ENCODE results near the gene TCHH. TPM values are rescaled to one million over a fixed set of nuclear protein-coding genes. Genes with fewer than 3 reads are reported as not detected.

Gene TCHH
- total RNA-seq, 3 donors from 2014 or later: under 0.01 to 3.0 (median 0.15) TPM

DNA sequence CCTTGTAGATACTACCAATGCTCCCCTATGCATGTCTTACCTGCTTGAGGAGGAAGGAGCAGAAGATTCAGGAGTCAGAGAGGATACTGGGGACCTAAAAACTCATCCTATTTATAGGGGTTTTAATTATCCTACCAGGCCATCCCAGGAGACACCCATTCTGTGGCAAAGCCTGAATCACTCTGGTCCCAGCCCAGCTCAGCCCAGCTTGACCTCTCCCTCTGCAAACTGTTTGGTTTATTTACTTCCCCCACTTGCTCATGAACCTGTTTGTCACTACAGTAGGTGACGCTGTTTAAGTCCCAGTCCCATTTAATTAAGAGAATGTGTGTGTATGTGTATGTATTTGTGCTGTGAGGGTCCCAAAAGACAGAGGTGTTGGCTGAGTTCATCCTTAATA is 43.9 kb upstream of the TCHH start, which contains the start of gene RPTN:
Gene RPTN (minus strand): TSS at position 85 of the 400 bp plus-strand sequence. CDS start 1,339 bp downstream, outside the sequence.
- H3K4me1 ChIP-seq: no peaks in the 10 kb centered on the region
- H3K27ac ChIP-seq: no peak within 1 kb of the TSS
- TF ChIP-seq, protein P1, sequence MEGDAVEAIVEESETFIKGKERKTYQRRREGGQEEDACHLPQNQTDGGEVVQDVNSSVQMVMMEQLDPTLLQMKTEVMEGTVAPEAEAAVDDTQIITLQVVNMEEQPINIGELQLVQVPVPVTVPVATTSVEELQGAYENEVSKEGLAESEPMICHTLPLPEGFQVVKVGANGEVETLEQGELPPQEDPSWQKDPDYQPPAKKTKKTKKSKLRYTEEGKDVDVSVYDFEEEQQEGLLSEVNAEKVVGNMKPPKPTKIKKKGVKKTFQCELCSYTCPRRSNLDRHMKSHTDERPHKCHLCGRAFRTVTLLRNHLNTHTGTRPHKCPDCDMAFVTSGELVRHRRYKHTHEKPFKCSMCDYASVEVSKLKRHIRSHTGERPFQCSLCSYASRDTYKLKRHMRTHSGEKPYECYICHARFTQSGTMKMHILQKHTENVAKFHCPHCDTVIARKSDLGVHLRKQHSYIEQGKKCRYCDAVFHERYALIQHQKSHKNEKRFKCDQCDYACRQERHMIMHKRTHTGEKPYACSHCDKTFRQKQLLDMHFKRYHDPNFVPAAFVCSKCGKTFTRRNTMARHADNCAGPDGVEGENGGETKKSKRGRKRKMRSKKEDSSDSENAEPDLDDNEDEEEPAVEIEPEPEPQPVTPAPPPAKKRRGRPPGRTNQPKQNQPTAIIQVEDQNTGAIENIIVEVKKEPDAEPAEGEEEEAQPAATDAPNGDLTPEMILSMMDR (IDR thresholded peaks at IDR 0.05): no peak
- TF ChIP-seq POLR2A (IDR thresholded peaks at IDR 0.05) (no peak), POLR2AphosphoS5 (IDR thresholded peaks at IDR 0.05) (no peak)
- intact Hi-C loops (cut with DNase I; ENCODE audit: low total_unique reads): loop anchor here (2.0 kb wide), 1 partner anchor 24 kb away; no protein-coding TSS in a partner anchor
- no peaks in the 10 kb centered on the region for H3K27me3 ChIP-seq
- no peak within 1 kb of the TSS for H3K4me3 ChIP-seq
- H3K36me3 ChIP-seq: no peaks in the 10 kb centered on the region
- no peaks in the 10 kb centered on the region for H3K9me3 ChIP-seq
- DNase-seq (ENCODE audit: low spot score in 2 of 2): no peak

DNA sequence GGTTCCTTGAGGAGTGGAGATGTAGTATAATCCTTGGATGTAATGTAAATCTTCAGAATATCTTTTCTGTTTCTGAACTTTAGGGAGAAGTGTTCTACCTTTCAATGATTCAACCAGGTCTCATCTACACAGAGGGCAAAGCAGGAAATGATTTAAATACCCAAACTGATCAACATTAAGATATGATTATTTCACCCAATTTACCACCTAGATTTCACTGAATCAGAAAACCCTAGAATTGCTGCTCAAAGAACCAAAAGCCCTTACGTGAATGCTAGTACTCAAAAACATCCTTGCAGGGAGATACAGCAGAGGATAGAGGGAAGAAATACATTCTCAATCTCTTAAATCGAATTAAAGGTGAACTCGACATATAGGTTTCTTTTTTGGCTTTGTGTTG is 38.8 kb upstream of the TCHH start:
- H3K36me3 ChIP-seq: no peaks in the 10 kb centered on the region
- no peak for DNase-seq (ENCODE audit: low spot score in 2 of 2)
- TF ChIP-seq, protein P1 (IDR thresholded peaks at IDR 0.05): no peak
- TF ChIP-seq POLR2AphosphoS5 (IDR thresholded peaks at IDR 0.05) (no peak), POLR2A (IDR thresholded peaks at IDR 0.05) (no peak)
- H3K27me3 ChIP-seq: no peaks in the 10 kb centered on the region
- H3K4me1 ChIP-seq: no peaks in the 10 kb centered on the region
- H3K27ac ChIP-seq: no peak overlapping the region
- H3K4me3 ChIP-seq: no peak overlapping the region
- peaks cover 0 to 4% of the 10 kb centered on the region in 2 donors for H3K9me3 ChIP-seq
- intact Hi-C loops (cut with DNase I; ENCODE audit: low total_unique reads): no loop called here

DNA sequence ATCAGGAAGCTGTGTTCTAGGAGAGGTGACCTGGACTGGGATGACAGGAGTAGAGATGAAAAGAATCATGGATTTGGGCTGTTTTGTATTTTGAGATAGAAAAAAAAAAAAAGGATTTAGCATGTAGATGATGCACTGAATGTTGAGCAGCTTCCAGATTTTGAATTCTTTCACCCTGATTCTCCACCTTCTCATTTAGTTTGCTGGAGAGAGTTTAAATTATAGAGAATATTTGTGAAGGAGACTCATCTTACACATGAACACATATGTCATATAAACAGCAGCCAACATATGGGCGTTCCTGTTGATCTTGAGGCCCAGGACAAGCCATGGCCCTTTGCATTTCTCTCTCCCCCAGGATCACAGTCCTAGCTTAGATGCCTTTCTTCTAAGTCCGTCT is 36.4 kb upstream of the TCHH start:
- no peaks in the 10 kb centered on the region for H3K27me3 ChIP-seq
- intact Hi-C loops (cut with DNase I; ENCODE audit: low total_unique reads): no loop called here
- no peaks in the 10 kb centered on the region for H3K4me1 ChIP-seq
- no peak overlapping the region for H3K27ac ChIP-seq
- no peak for DNase-seq (ENCODE audit: low spot score in 2 of 2)
- TF ChIP-seq, protein P1 (IDR thresholded peaks at IDR 0.05): no peak
- TF ChIP-seq POLR2AphosphoS5 (IDR thresholded peaks at IDR 0.05) (no peak), POLR2A (IDR thresholded peaks at IDR 0.05) (no peak)
- peaks cover 20 to 21% of the 10 kb centered on the region in 2 donors for H3K9me3 ChIP-seq
- no peak overlapping the region for H3K4me3 ChIP-seq
- no peaks in the 10 kb centered on the region for H3K36me3 ChIP-seq

DNA sequence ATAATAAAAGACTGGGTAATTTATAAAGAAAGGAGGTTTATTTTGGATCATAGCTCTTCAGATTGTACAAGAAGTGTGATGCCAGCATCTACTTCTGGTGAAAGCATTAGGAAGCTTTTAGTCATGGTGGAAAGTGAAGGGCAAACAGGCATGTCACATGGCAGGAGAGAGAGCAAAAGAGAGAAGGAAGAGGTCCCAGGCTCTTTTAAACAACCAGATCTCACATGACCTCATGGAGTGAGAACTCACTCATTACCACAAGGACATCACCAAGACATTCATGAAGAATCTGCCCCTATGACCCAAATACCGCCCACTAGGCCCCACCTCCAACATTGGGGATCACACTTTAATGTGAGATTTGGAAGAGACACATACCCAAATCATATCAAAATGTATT is 33.7 kb upstream of the TCHH start:
- no peak for DNase-seq (ENCODE audit: low spot score in 2 of 2)
- H3K27me3 ChIP-seq: no peaks in the 10 kb centered on the region
- H3K9me3 ChIP-seq: peaks cover 20 to 21% of the 10 kb centered on the region in 2 donors
- no peak overlapping the region for H3K4me3 ChIP-seq
- TF ChIP-seq, protein P1 (IDR thresholded peaks at IDR 0.05): no peak
- TF ChIP-seq POLR2A (IDR thresholded peaks at IDR 0.05) (no peak), POLR2AphosphoS5 (IDR thresholded peaks at IDR 0.05) (no peak)
- no peaks in the 10 kb centered on the region for H3K4me1 ChIP-seq
- intact Hi-C loops (cut with DNase I; ENCODE audit: low total_unique reads): no loop called here
- no peaks in the 10 kb centered on the region for H3K36me3 ChIP-seq
- H3K27ac ChIP-seq: no peak overlapping the region

DNA sequence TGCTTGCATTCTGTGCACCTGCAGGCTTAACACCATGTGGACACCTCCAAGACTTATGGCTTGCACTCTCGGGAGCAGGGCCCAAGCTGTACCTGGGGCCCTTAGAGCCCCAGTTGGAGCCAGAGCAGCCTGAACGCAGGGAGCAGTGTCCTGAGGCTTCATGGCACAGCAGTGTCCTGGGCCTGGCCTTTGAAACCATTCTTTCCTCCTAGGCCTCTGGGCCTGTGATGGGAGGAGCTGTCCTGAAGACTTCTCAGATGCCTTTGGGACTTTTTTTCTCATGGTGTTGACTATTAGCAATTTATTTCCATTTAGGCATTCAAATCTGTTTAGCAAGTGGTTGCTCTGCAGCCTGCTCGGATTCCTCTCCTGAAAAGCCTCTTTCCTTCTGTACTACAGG is 32.8 kb upstream of the TCHH start:
- DNase-seq (ENCODE audit: low spot score in 2 of 2): no peak
- TF ChIP-seq POLR2AphosphoS5 (IDR thresholded peaks at IDR 0.05) (no peak), POLR2A (IDR thresholded peaks at IDR 0.05) (no peak)
- TF ChIP-seq, protein P1 (IDR thresholded peaks at IDR 0.05): no peak
- intact Hi-C loops (cut with DNase I; ENCODE audit: low total_unique reads): no loop called here
- Histone ChIP-seq H3K27ac (no peak overlapping the region), H3K36me3 (no peaks in the 10 kb centered on the region), H3K9me3 (peaks cover 20 to 21% of the 10 kb centered on the region in 2 donors), H3K4me1 (no peaks in the 10 kb centered on the region), H3K27me3 (no peaks in the 10 kb centered on the region), H3K4me3 (no peak overlapping the region)

All from breast epithelium (tissue), 4 donors.